Measurements from ENCODE around the gene PRSS57. TPM values are rescaled to one million over a fixed set of nuclear protein-coding genes. Genes with fewer than 3 reads are reported as not detected.
"Not testable (repeated sequence)": the region's sequence is repeated elsewhere in the genome, so short reads cannot be mapped to it uniquely, and the experiment has no call there.

Gene PRSS57
- total RNA-seq, 2 experiments from 2014 or later, result not detected

- DNase-seq (no peak), ATAC-seq (ENCODE audit: low read depth) (no peak)
- H3K27ac Mint-ChIP-seq, result peak overlapping the region; percentile 56
- H3K36me3 Mint-ChIP-seq, result no peaks in the 10 kb centered on the region
- H3K4me3 Mint-ChIP-seq, result no peak overlapping the region
- peaks cover 19% of the 10 kb centered on the region for H3K27me3 Mint-ChIP-seq
- peaks cover 7% of the 10 kb centered on the region for H3K9me3 Mint-ChIP-seq
- H3K4me1 Mint-ChIP-seq, result peaks cover 1% of the 10 kb centered on the region
- POLR2A ChIA-PET, result no interaction called here
Observed at GRCh38 chr19:718251-718951, 23.1 kb upstream of the PRSS57 start.

DNA sequence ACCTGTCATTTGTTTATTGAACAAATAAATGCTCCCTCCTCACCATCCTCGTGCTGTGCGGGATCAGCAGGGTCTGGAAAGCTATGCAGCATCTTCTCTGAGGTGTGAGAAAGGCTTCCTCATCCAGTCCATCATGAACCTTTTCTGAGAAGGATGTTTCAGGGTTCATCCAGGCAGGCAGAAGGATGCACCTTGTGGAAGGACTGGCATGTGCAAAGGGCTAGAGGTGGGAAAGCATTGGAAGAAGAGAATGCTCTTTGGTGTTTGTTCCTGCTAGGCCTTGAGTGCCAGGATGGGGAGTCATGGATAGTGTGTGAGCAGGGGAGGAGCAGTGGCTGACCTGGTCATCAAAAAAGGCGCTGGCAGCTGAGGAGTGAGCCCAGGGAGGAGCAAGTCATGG, 20.1 kb upstream of the PRSS57 start:
- no peak for ATAC-seq (ENCODE audit: low read depth)
- no peak overlapping the region for H3K4me3 Mint-ChIP-seq
- POLR2A ChIA-PET, result no interaction called here
- peaks cover 7% of the 10 kb centered on the region for H3K9me3 Mint-ChIP-seq
- H3K27me3 Mint-ChIP-seq, result peaks cover 25% of the 10 kb centered on the region
- no peaks in the 10 kb centered on the region for H3K36me3 Mint-ChIP-seq
- no peak for DNase-seq
- no peak overlapping the region for H3K27ac Mint-ChIP-seq
- H3K4me1 Mint-ChIP-seq, result peaks cover 1% of the 10 kb centered on the region

DNA sequence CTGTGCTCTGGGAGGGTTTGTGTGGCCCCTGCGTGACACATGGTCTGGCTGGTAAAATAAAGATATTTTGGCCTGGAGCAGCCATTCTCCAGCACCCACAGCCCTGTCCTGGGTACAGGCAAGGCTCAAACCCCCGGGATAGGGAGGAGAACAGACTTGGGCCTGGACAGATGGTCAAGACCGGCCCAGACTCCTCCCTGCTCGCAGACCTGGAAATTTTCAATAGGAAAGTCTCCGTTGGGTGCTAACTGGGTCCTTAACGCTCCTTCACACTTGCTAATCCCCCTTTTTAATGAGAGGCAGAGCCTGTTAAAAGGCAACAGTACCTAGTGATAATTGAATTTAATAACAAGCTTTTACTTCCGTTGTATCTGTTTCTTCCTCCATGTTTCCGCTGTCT, 16.0 kb upstream of the PRSS57 start:
- peaks cover 7% of the 10 kb centered on the region for H3K9me3 Mint-ChIP-seq
- H3K4me1 Mint-ChIP-seq, result no peaks in the 10 kb centered on the region
- POLR2A ChIA-PET, result no interaction called here
- H3K36me3 Mint-ChIP-seq, result no peaks in the 10 kb centered on the region
- DNase-seq, result no peak
- no peak for ATAC-seq (ENCODE audit: low read depth)
- no peak overlapping the region for H3K4me3 Mint-ChIP-seq
- H3K27me3 Mint-ChIP-seq, result peaks cover 31% of the 10 kb centered on the region
- H3K27ac Mint-ChIP-seq, result no peak overlapping the region

- ATAC-seq (ENCODE audit: low read depth) (no peak), DNase-seq (no peak)
- Mint-ChIP-seq H3K27ac (no peak overlapping the region), H3K4me1 (no peaks in the 10 kb centered on the region), H3K4me3 (no peak overlapping the region), H3K27me3 (peaks cover 34% of the 10 kb centered on the region), H3K36me3 (no peaks in the 10 kb centered on the region), H3K9me3 (peaks cover 6% of the 10 kb centered on the region)
- POLR2A ChIA-PET, result no interaction called here
Observed at GRCh38 chr19:710767-711166, 15.5 kb upstream of the PRSS57 start.

- no peak overlapping the region for H3K27ac Mint-ChIP-seq
- no peaks in the 10 kb centered on the region for H3K36me3 Mint-ChIP-seq
- no peak overlapping the region for H3K4me3 Mint-ChIP-seq
- ATAC-seq (ENCODE audit: low read depth) (no peak), DNase-seq (no peak)
- no peaks in the 10 kb centered on the region for H3K9me3 Mint-ChIP-seq
- POLR2A ChIA-PET, result no interaction called here
- H3K4me1 Mint-ChIP-seq, result no peaks in the 10 kb centered on the region
- H3K27me3 Mint-ChIP-seq, result peaks cover 33% of the 10 kb centered on the region
Observed at GRCh38 chr19:709965-710571, 14.8 kb upstream of the PRSS57 start.

GRCh38 chr19:709196-709964, 14.1 kb upstream of the PRSS57 start:
- no peaks in the 10 kb centered on the region for H3K9me3 Mint-ChIP-seq
- DNase-seq, result no peak
- H3K27me3 Mint-ChIP-seq, result peaks cover 33% of the 10 kb centered on the region
- H3K4me1 Mint-ChIP-seq, result no peaks in the 10 kb centered on the region
- no peak for ATAC-seq (ENCODE audit: low read depth)
- no peak overlapping the region for H3K27ac Mint-ChIP-seq
- no peak overlapping the region for H3K4me3 Mint-ChIP-seq
- POLR2A ChIA-PET, result no interaction called here
- H3K36me3 Mint-ChIP-seq, result no peaks in the 10 kb centered on the region

DNA sequence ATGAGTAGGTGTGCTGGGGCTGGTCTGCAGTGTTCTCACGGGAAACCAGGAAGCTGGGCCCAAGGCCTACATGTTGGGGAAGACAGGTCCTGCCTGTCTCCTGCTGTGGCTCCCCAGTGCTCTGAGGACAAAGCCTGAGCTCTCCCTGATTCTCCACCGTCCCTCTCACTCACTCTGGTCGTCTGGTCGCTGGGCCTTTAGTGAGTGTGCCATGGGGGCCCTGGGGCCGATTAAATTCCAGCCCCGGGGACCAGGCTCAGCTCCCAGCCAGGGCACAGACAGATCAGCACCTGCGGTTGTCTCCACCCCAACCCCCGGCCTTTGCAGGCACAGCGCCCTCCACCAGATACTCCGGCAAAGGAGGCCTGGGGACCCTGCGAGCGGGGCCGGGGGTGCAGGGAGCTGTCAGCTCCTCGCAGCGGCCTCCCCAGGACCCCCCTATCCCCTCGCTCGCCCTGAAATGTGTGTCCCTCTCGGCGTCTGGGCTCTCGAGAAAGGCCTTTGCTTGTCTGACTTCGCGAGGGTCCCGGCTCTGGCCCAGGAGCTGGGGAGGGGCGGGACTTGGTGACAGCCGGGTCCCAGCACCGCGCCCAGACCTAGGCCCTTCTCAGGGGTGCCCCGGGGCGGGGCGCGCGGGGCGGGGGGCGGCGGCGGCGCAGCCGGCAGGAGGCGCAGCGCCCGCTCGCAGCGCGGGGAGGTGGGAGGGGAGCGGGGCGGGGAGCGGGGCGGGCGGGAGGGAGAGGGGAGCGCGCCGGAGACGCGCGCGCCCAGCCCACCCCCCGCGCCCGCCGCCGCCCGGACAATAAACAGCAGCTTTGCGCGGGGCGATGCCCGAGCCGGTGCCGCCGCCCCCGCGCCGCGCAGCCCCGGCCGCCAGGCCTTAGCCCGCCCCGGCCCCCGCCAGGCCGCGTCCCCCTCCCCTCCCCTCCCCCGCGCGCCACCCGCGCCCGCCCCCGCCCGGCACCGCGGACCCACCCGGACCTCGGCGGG, 13.2 kb upstream of the PRSS57 start, which contains the start of gene PALM:
TSS of gene PALM (plus strand) at position 782 of the 990 bp plus-strand sequence. CDS start 212 bp downstream, outside the sequence.
- Mint-ChIP-seq H3K4me1 (no peaks in the 10 kb centered on the region), H3K4me3 (no peak within 1 kb of the TSS), H3K27ac (no peak within 1 kb of the TSS), H3K36me3 (no peaks in the 10 kb centered on the region), H3K9me3 (no peaks in the 10 kb centered on the region), H3K27me3 (peaks cover 36% of the 10 kb centered on the region)
- POLR2A ChIA-PET, result interaction anchor here (0.6 kb wide), 1 partner anchor 10 kb away, joined by 3 read pairs; no protein-coding TSS in a partner anchor
- no peak for DNase-seq
- ATAC-seq (ENCODE audit: low read depth), result no peak

GRCh38 chr19:704447-704741, 9.1 kb upstream of the PRSS57 start:
- Mint-ChIP-seq H3K36me3 (no peaks in the 10 kb centered on the region), H3K27ac (no peak overlapping the region), H3K9me3 (no peaks in the 10 kb centered on the region), H3K4me1 (peaks cover 3% of the 10 kb centered on the region), H3K27me3 (peaks cover 31% of the 10 kb centered on the region), H3K4me3 (no peak overlapping the region)
- ATAC-seq (ENCODE audit: low read depth) (no peak), DNase-seq (no peak)
- POLR2A ChIA-PET, result no interaction called here

DNA sequence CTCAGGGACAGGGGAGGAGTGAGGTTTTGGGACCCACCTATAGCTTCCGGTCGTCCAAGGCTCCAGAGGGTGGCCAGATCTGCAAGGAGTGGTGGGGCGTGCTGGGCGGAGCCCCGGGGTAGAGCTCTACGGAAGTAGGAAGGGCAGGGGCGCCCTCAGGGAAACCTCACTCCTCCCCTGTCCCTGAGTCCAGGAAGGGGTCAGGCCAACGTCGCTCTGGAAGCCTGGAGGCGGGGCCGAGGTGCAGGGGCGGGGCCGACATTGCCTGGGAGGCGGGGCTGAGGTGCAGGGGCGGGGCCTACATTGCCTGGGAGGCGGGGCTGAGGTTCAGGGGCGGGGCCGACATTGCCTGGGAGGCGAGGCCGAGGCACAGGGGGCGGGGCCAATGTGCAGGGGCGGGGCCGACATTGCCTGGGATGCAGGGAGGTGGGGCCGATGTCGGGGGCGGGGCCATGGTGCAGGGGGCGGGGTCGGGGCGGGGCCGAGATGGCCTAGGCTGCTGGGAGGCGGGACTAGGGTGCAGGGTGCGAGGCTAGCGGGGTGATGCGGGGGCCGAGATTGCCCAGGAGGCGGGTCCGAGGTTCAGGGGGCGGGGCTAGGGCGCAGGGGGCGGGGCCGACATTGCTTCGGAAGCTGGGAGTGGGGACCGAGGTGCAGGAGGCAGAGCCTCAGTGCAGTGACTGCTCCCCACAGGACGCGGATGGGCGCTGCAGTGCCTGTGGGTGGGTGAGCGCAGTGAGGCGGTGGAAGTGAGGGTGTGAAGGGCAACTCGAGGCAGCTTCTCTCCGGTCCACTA, 8.6 kb upstream of the PRSS57 start:
- DNase-seq, result peak; percentile 80
- H3K27ac Mint-ChIP-seq, result peak overlapping the region; percentile 43
- ATAC-seq (ENCODE audit: low read depth), result peak; percentile 86
- peaks cover 3% of the 10 kb centered on the region for H3K4me1 Mint-ChIP-seq
- POLR2A ChIA-PET, result interaction anchor here (0.7 to 1.5 kb wide), 4 partner anchors 23 to 183 kb away, joined by 3 to 8 read pairs (median 4); partner anchors contain the start of gene RNF126
- H3K27me3 Mint-ChIP-seq, result peaks cover 31% of the 10 kb centered on the region
- no peaks in the 10 kb centered on the region for H3K36me3 Mint-ChIP-seq
- H3K4me3 Mint-ChIP-seq, result peak overlapping the region; percentile 64
- H3K9me3 Mint-ChIP-seq, result no peaks in the 10 kb centered on the region

- DNase-seq (no peak), ATAC-seq (ENCODE audit: low read depth) (no peak)
- no peaks in the 10 kb centered on the region for H3K9me3 Mint-ChIP-seq
- H3K4me1 Mint-ChIP-seq, result peaks cover 3% of the 10 kb centered on the region
- no peaks in the 10 kb centered on the region for H3K36me3 Mint-ChIP-seq
- POLR2A ChIA-PET, result interaction anchor here (0.7 to 1.5 kb wide), 4 partner anchors 23 to 183 kb away, joined by 3 to 8 read pairs (median 4); partner anchors contain the start of gene RNF126
- peaks cover 31% of the 10 kb centered on the region for H3K27me3 Mint-ChIP-seq
- H3K27ac Mint-ChIP-seq, result peak overlapping the region; percentile 43
- peak overlapping the region; percentile 64 for H3K4me3 Mint-ChIP-seq
Observed at GRCh38 chr19:703329-703650, 8.0 kb upstream of the PRSS57 start.

DNA sequence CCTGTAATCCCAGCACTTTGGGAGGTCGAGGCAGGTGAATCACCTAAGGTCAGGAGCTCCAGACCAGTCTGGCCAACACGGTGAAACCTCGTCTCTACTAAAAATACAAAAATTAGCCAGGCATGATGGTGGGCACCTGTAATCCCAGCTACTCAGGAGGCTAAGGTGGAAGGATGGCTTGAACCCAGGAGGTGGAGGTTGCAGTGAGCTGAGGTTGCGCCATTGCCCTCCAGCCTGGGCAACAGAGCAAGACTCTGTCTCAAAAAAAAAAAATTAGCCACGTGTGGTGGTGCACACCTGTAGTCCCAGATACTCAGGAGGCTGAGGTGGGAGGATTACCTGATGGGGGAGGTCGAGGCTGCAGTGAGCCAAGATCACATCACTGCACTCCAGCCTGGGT, 7.6 kb upstream of the PRSS57 start:
- H3K36me3 Mint-ChIP-seq; DNase-seq; ATAC-seq (ENCODE audit: low read depth); H3K27ac Mint-ChIP-seq; H3K9me3 Mint-ChIP-seq; H3K4me1 Mint-ChIP-seq: not testable (repeated sequence)
- peak overlapping the region; percentile 64 for H3K4me3 Mint-ChIP-seq
- peaks cover 27% of the 10 kb centered on the region for H3K27me3 Mint-ChIP-seq
- POLR2A ChIA-PET, result interaction anchor here (0.7 to 1.5 kb wide), 4 partner anchors 22 to 182 kb away, joined by 3 to 8 read pairs (median 4); partner anchors contain the start of gene RNF126

DNA sequence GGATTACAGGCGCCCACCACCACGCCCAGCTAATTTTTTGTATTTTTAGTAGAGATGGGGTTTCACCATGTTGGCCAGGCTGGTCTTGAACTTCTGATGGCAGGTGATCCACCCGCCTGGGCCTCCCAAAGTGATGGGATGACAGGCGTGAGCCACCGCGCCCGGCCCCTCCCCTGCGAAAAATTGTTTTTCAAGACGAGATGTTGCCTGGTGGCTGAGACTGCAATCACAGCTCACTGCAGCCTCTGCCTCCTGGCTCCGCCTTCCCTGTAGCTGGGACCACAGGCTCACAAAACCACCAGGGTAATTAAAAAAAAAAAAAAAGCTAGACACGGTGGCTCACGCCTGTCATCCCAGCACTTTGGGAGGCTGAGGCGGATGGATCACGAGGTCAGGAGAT, 4.6 kb upstream of the PRSS57 start:
- H3K9me3 Mint-ChIP-seq; H3K27ac Mint-ChIP-seq; H3K36me3 Mint-ChIP-seq; ATAC-seq (ENCODE audit: low read depth); POLR2A ChIA-PET; H3K4me3 Mint-ChIP-seq; DNase-seq; H3K4me1 Mint-ChIP-seq: not testable (repeated sequence)
- H3K27me3 Mint-ChIP-seq, result peaks cover 23% of the 10 kb centered on the region

All from activated naive CD8-positive, alpha-beta T cell treated with anti-CD3 and anti-CD28 coated beads, Interleukin-2, amount 10 ng/mL, durations not matched to agents 7 days and 5 days (primary cell).